GM12878 (cell line): ENCODE results near the gene SPRED3. TPM values are rescaled to one million over a fixed set of nuclear protein-coding genes. Genes with fewer than 3 reads are reported as not detected.

ENCODE experiments used
- ATAC-seq: fragments of 200-7000 bp; cut with Tn5 transposase; 3 replicates; pipeline ENCODE4 v1.9.1; 2020; ENCODE audit warnings: mild to moderate bottlenecking, moderate library complexity
- BruUV-seq: library from RNA; stranded (reverse); fragments of 400-500 nt; replicated peaks from 2 replicates; lab custom pipeline; 2021; lab: Mats Ljungman, UMichigan
- CTCF ChIA-PET: fragments of 300-600 bp; sonication (Branson Sonifier 250); formaldehyde crosslinking; extraction: SDS; loops from one replicate; lab custom pipeline; 2021; ENCODE audit warnings: inconsistent platforms; lab: Yijun Ruan, JAX
- POLR2A ChIA-PET: fragments of 350-600 bp; formaldehyde crosslinking; extraction: SDS; loops from one replicate; lab custom pipeline; 2021; ENCODE audit warnings: inconsistent platforms; lab: Charles Lee
- RAD21 ChIA-PET: fragments of 300-600 bp; sonication (Branson Sonifier 250); formaldehyde crosslinking; loops from one replicate; lab custom pipeline; 2023; ENCODE audit warnings: antibody characterized with exemption; ENCODE audit not compliant: unreplicated experiment; lab: Charles Lee
- SMC1A ChIA-PET: fragments of 300-600 bp; sonication (Branson Sonifier 250); formaldehyde crosslinking; loops from one replicate; lab custom pipeline; 2023; ENCODE audit not compliant: unreplicated experiment, uncharacterized antibody; lab: Charles Lee
- DNase-seq: peaks from one replicate; pipeline ENCODE4 v3.0.0-alpha.2; 2011; ENCODE audit warnings: low read depth, low spot score
- FAIRE-seq: peaks from 3 replicates; lab custom pipeline; 2011; peaks lifted over from hg19 to GRCh38; lab: Jason Lieb, UNC
- H2AFZ ChIP-seq: 2 replicates; pipeline ENCODE4 v1.6.0; 2011; ENCODE audit warnings: low read depth, low read length, control low read depth; ENCODE audit not compliant: control insufficient read depth
- H3K27ac ChIP-seq: 2 replicates; pipeline ENCODE4 v1.5.1; 2011; ENCODE audit warnings: control low read depth; ENCODE audit not compliant: control insufficient read depth, insufficient read depth
- H3K27me3 ChIP-seq, 2 experiments: replicated peaks in 1 of 2; 2 replicates each; pipeline versions ENCODE4 v1.6.0 to v1.6.1; 2011; ENCODE audit warnings: low read length in 1 of 2; ENCODE audit not compliant: control insufficient read depth in 2 of 2, insufficient read depth in 2 of 2
- H3K36me3 ChIP-seq, 2 experiments: 2 replicates each; pipeline ENCODE4 v1.5.1; 2011; ENCODE audit warnings: low read length in 1 of 2; ENCODE audit not compliant: control insufficient read depth in 2 of 2, insufficient read depth in 2 of 2
- H3K4me1 ChIP-seq: 2 replicates; pipeline ENCODE4 v1.6.1; 2011; ENCODE audit warnings: mild to moderate bottlenecking, low read length, moderate library complexity, mixed read lengths; ENCODE audit not compliant: control insufficient read depth, insufficient read depth
- H3K4me2 ChIP-seq: 2 replicates; pipeline ENCODE4 v1.6.0; 2011; ENCODE audit warnings: control low read depth; ENCODE audit not compliant: control insufficient read depth, insufficient read depth
- H3K4me3 ChIP-seq: fragments of 200-600 bp; sonication (generic); 2 replicates; pipeline ENCODE4 v1.5.1; 2016
- H3K79me2 ChIP-seq: 2 replicates; pipeline ENCODE4 v1.6.0; 2011; ENCODE audit warnings: low read length; ENCODE audit not compliant: control insufficient read depth, insufficient read depth
- H3K9ac ChIP-seq: 2 replicates; pipeline ENCODE4 v1.8.0; 2011; ENCODE audit warnings: low read length, control low read depth, mixed read lengths; ENCODE audit not compliant: control insufficient read depth, insufficient read depth
- H3K9me3 ChIP-seq: replicated peaks from 3 replicates; pipeline ENCODE4 v1.5.1; 2011; ENCODE audit warnings: mild to moderate bottlenecking, low read length; ENCODE audit not compliant: control insufficient read depth, insufficient read depth
- H4K20me1 ChIP-seq: 2 replicates; pipeline ENCODE4 v1.6.0; 2011; ENCODE audit not compliant: control insufficient read depth, insufficient read depth
- BACH1 ChIP-seq: fragments of 450-650 bp; IDR thresholded peaks from 2 replicates; pipeline ENCODE4 v1.6.1; 2017; ENCODE audit warnings: mild to moderate bottlenecking, borderline replicate concordance
- CHD1 ChIP-seq: IDR thresholded peaks from 2 replicates; pipeline ENCODE4 v1.6.1; 2012; ENCODE audit warnings: low read depth, low read length, improper control_type of control experiment
- FOXK2 ChIP-seq: fragments of 450-650 bp; IDR thresholded peaks from 2 replicates; pipeline ENCODE4 v1.6.1; 2017; ENCODE audit warnings: mild to moderate bottlenecking, moderate library complexity
- IRF4 ChIP-seq: IDR thresholded peaks from 2 replicates; pipeline ENCODE4 v1.6.1; 2011; ENCODE audit warnings: low read depth, low read length
- RAD21 ChIP-seq: IDR thresholded peaks from 2 replicates; pipeline ENCODE4 v1.6.1; 2011; ENCODE audit warnings: mild to moderate bottlenecking, low read depth, low read length, moderate library complexity; ENCODE audit not compliant: insufficient read depth
- RELA ChIP-seq: fragments of 450-650 bp; IDR thresholded peaks from 2 replicates; pipeline ENCODE4 v1.8.0; 2014; ENCODE audit warnings: borderline replicate concordance; ENCODE audit not compliant: partially characterized antibody
- SMAD5 ChIP-seq: IDR thresholded peaks from 2 replicates; pipeline ENCODE4 v1.6.1; 2016; ENCODE audit warnings: antibody characterized with exemption, low read depth
- YY1 ChIP-seq: IDR thresholded peaks from 2 replicates; pipeline ENCODE4 v1.6.1; 2011; ENCODE audit warnings: low read depth, mild to moderate bottlenecking, low read length
- ZBED1 ChIP-seq: IDR thresholded peaks from 2 replicates; pipeline ENCODE4 v1.6.1; 2016; ENCODE audit warnings: borderline replicate concordance
- ZNF24 ChIP-seq: fragments of 450-650 bp; IDR thresholded peaks from 2 replicates; pipeline ENCODE4 v1.6.1; 2017; ENCODE audit warnings: antibody characterized with exemption, mild to moderate bottlenecking
- WGBS: methylation state at CpG from one replicate; pipeline ENCODE4 v1.1.6; 2016; ENCODE audit warnings: low lambda C conversion rate; ENCODE audit not compliant: insufficient replicate concordance, insufficient coverage; ENCODE audit errors: missing lambda C conversion rate; 5-methylcytosine and 5-hydroxymethylcytosine counted together
- in situ Hi-C: fragments of 300-500 bp; cut with MboI; formaldehyde crosslinking; loops from 9 replicates; pipeline ENCODE4 v1.14.3; 2018; ENCODE audit warnings: mixed read lengths
- intact Hi-C: fragments of 100-400 bp; cut with micrococcal nuclease; formaldehyde crosslinking; loops from one replicate; pipeline ENCODE4 v1.14.2; 2022; ENCODE audit not compliant: unreplicated experiment
- polyA plus RNA-seq, 11 experiments: library from polyadenylated mRNA; depleted of rRNA in 4 of 11; unstranded in 6 of 11; stranded (reverse) in 5 of 11; fragments of >200 nt; fragmentation: Nextera tagmentation in 4 of 11; fragmentation: Illumina TruSeq in 1 of 11; extraction: Ambion mirVana in 4 of 11; extraction: Trizol in 1 of 11; gene quantifications; 1 replicate in 1 of 11; 2 replicates in 10 of 11; pipeline versions ENCODE4 v1.2.1 to v1.2.3, GENCODE V29; 2011 to 2016; ENCODE audit warnings: inconsistent platforms in 2 of 11, missing spikeins in 2 of 11, low read depth in 1 of 11
- total RNA-seq, 4 experiments: library from RNA; depleted of rRNA in 3 of 4; stranded (reverse); fragments of >200 nt in 3 of 4; fragmentation: Illumina TruSeq in 1 of 4; extraction: Trizol in 1 of 4; gene quantifications; 2 replicates each; pipeline versions ENCODE4 v1.2.1 to v1.2.3, GENCODE V29; 2013 to 2021
- TF ChIP-seq, protein P1 (sequence below): IDR thresholded peaks from 2 replicates; pipeline ENCODE4 v1.6.1; 2012; ENCODE audit warnings: low read depth, low read length, improper control_type of control experiment
- TF ChIP-seq, protein P2 (sequence below): fragments of 450-650 bp; IDR thresholded peaks from 2 replicates; pipeline ENCODE4 v1.6.1; 2016; ENCODE audit warnings: mild to moderate bottlenecking
- TF ChIP-seq, protein P3 (sequence below): fragments of 450-650 bp; IDR thresholded peaks from 2 replicates; pipeline ENCODE4 v1.6.1; 2016; ENCODE audit warnings: mild to moderate bottlenecking

The SPRED3 gene
- total and polyA plus RNA-seq, 10 of the 15 experiments (the other 5 are each of a cell fraction or from before 2014, with no cell fraction given) = 0.09 to 1.5 (median 0.31) TPM; not detected in 2

DNA sequence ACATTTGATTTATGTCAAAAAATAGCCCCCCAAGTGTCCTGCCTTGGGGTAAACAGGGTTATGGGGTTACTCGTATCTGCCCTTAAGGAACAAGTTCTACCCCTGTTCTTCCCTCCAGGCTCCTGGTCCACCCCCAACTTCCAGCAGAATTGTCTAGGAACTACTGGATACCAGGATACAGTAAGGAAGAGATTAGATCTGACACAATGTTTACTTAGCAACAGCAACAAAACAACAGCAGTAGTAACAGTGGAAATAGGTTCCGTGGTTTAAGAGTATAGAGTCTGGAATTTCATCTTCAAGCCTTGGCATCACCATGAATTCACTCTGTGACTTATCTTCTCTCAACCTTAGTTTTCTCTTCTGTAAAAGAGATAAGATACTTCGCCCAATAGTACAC, 12.7 kb downstream of the SPRED3 start:
- Histone ChIP-seq H3K4me2 (no peak overlapping the region), H2AFZ (no peak overlapping the region), H4K20me1 (no peaks in the 10 kb centered on the region), H3K27me3 (peaks cover 0 to 3% of the 10 kb centered on the region in 2 experiments; a peak in 2 of 4 replicates), H3K9me3 (no peaks in the 10 kb centered on the region), H3K4me3 (no peak overlapping the region), H3K36me3 (no peaks in the 10 kb centered on the region), H3K9ac (no peak overlapping the region), H3K27ac (no peak overlapping the region), H3K4me1 (no peaks in the 10 kb centered on the region), H3K79me2 (no peaks in the 10 kb centered on the region)
- FAIRE-seq = no peak
- ChIA-PET SMC1A (interaction anchor here (2.8 kb wide), 1 partner anchor 529 kb away, joined by 18 read pairs; the partner anchor contains the start of genes MRPS12 and SARS2), CTCF (interaction anchor here (1.0 to 1.9 kb wide), 2 partner anchors 487 to 529 kb away, joined by 3 read pairs; partner anchors contain the start of genes MRPS12 and SARS2), POLR2A (interaction anchor here (2.7 kb wide), 1 partner anchor 27 kb away, joined by 13 read pairs; the partner anchor contains the start of gene PSMD8), RAD21 (no interaction called here)
- WGBS = 38% methylated on average over 3 of the region's 3 CpGs
- BruUV-seq = no TSS peak
- DNase-seq = no peak
- in situ Hi-C loops = loop anchor here (25.0 kb wide), 1 partner anchor 236 kb away; the partner anchor contains the start of gene ACTN4
- intact Hi-C loops = loop anchor here (5.0 kb wide), 3 partner anchors 106 to 531 kb away; partner anchors contain the start of genes MRPS12 and SARS2
- no peak for ATAC-seq
- TF ChIP-seq SMAD5 = no peak
- no peak for TF ChIP-seq ZNF24
- no peak for TF ChIP-seq RAD21
- TF ChIP-seq FOXK2 = no peak

DNA sequence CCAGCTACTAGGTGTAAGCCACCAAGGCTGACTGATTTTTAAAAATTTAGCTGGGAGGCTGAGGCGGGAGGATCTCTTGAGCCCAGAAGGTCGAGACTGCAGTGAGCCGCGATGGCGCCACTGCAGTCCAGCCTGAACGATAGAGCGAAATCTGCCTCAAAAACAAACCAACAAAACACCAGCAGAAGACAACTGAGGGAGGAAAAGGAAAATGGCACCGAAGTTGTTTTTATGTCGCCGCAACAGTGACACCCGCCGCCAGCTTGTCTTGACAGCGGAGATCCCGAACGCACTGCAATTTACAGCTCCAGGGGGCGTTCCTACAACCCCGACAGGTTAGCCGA, 14.1 kb downstream of the SPRED3 start:
- Histone ChIP-seq H3K27me3 (no peaks in the 10 kb centered on the region), H3K9me3 (no peaks in the 10 kb centered on the region), H3K4me3 (peak overlapping the region; percentile 58; the same call in 1 of the 2 replicates), H3K9ac (peak overlapping the region; percentile 43; the same call in 1 of the 2 replicates), H3K4me2 (peak overlapping the region; percentile 77), H3K4me1 (no peaks in the 10 kb centered on the region), H3K79me2 (no peaks in the 10 kb centered on the region), H3K36me3 (no peaks in the 10 kb centered on the region), H2AFZ (peak overlapping the region; percentile 89), H4K20me1 (no peaks in the 10 kb centered on the region), H3K27ac (no peak overlapping the region)
- BruUV-seq = no TSS peak
- ChIA-PET POLR2A (interaction anchor here (1.0 to 2.7 kb wide), 6 partner anchors 13 to 246 kb away, joined by 3 to 13 read pairs (median 4); partner anchors contain the start of genes GGN, MAP4K1 and PSMD8), RAD21 (interaction anchor here (0.6 to 3.1 kb wide), 48 partner anchors 9 to 569 kb away, joined by 3 to 46 read pairs (median 5); partner anchors contain the start of genes ACTN4, CATSPERG, ECH1 and EIF3K), SMC1A (interaction anchor here (0.6 to 3.8 kb wide), 21 partner anchors 13 to 532 kb away, joined by 3 to 18 read pairs (median 5); partner anchors contain the start of genes CAPN12, EIF3K, GGN and MAP4K1), CTCF (interaction anchor here (0.5 to 3.2 kb wide), 51 partner anchors 9 to 531 kb away, joined by 3 to 30 read pairs (median 4); partner anchors contain the start of genes ACTN4, CATSPERG, EIF3K and GGN)
- ATAC-seq (no peak), DNase-seq (no peak), FAIRE-seq (peak; percentile 81)
- in situ Hi-C loops = loop anchor here (25.0 kb wide), 1 partner anchor 235 kb away; the partner anchor contains the start of gene ACTN4
- intact Hi-C loops = loop anchor here (5.0 kb wide), 3 partner anchors 105 to 530 kb away; partner anchors contain the start of genes MRPS12 and SARS2
- WGBS = 8% methylated on average over 16 of the region's 18 CpGs
- no peak for TF ChIP-seq RELA
- TF ChIP-seq, protein P1, sequence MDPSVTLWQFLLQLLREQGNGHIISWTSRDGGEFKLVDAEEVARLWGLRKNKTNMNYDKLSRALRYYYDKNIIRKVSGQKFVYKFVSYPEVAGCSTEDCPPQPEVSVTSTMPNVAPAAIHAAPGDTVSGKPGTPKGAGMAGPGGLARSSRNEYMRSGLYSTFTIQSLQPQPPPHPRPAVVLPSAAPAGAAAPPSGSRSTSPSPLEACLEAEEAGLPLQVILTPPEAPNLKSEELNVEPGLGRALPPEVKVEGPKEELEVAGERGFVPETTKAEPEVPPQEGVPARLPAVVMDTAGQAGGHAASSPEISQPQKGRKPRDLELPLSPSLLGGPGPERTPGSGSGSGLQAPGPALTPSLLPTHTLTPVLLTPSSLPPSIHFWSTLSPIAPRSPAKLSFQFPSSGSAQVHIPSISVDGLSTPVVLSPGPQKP = no peak
- TF ChIP-seq, protein P2, sequence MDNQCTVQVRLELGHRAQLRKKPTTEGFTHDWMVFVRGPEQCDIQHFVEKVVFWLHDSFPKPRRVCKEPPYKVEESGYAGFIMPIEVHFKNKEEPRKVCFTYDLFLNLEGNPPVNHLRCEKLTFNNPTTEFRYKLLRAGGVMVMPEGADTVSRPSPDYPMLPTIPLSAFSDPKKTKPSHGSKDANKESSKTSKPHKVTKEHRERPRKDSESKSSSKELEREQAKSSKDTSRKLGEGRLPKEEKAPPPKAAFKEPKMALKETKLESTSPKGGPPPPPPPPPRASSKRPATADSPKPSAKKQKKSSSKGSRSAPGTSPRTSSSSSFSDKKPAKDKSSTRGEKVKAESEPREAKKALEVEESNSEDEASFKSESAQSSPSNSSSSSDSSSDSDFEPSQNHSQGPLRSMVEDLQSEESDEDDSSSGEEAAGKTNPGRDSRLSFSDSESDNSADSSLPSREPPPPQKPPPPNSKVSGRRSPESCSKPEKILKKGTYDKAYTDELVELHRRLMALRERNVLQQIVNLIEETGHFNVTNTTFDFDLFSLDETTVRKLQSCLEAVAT = 0 out of 2 replicates have a peak, but pooled peaks have one; percentile 41
- no peak for TF ChIP-seq CHD1
- TF ChIP-seq ZBED1 = peak; percentile 71; the same call in 1 of the 2 replicates
- no peak for TF ChIP-seq IRF4
- TF ChIP-seq, protein P3, sequence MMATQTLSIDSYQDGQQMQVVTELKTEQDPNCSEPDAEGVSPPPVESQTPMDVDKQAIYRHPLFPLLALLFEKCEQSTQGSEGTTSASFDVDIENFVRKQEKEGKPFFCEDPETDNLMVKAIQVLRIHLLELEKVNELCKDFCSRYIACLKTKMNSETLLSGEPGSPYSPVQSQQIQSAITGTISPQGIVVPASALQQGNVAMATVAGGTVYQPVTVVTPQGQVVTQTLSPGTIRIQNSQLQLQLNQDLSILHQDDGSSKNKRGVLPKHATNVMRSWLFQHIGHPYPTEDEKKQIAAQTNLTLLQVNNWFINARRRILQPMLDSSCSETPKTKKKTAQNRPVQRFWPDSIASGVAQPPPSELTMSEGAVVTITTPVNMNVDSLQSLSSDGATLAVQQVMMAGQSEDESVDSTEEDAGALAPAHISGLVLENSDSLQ = peak; percentile 44; the same call in 1 of the 2 replicates
- TF ChIP-seq BACH1 = 0 out of 2 replicates have a peak, but pooled peaks have one; percentile 29
- TF ChIP-seq YY1 = peak; percentile 69; the same call in 1 of the 2 replicates
